KMS-11 (cell line): ENCODE measurements around the gene ITGB4.

Experiments
- H2AFZ ChIP-seq: fragments of 200-600 bp; sonication (generic); 2 replicates; pipeline ENCODE4 v1.6.1; 2016; ENCODE audit warnings: antibody characterized with exemption, mixed run types, low read depth
- H3K27ac ChIP-seq: fragments of 200-600 bp; sonication (generic); 2 replicates; pipeline ENCODE4 v1.6.1; 2016; ENCODE audit warnings: mild to moderate bottlenecking, mixed run types
- H3K27me3 ChIP-seq: fragments of 200-600 bp; sonication (generic); 2 replicates; pipeline ENCODE4 v1.6.1; 2017; ENCODE audit warnings: mild to moderate bottlenecking, low read depth, mixed run types, moderate library complexity; ENCODE audit not compliant: insufficient read depth
- H3K36me3 ChIP-seq: fragments of 200-600 bp; sonication (generic); 2 replicates; pipeline ENCODE4 v1.6.1; 2017; ENCODE audit warnings: mild to moderate bottlenecking, mixed run types; ENCODE audit not compliant: insufficient read depth
- H3K4me1 ChIP-seq: fragments of 200-600 bp; sonication (generic); 2 replicates; pipeline ENCODE4 v1.6.1; 2016; ENCODE audit warnings: mild to moderate bottlenecking, low read depth, mixed run types; ENCODE audit not compliant: poor library complexity, severe bottlenecking
- H3K4me2 ChIP-seq: fragments of 200-600 bp; sonication (generic); 2 replicates; pipeline ENCODE4 v1.7.0; 2016; ENCODE audit warnings: mild to moderate bottlenecking, mixed run types
- H3K4me3 ChIP-seq: fragments of 200-600 bp; sonication (generic); IDR thresholded peaks from 2 replicates; pipeline ENCODE4 v1.6.1; 2017; ENCODE audit warnings: low read depth, low read length, mixed read lengths; ENCODE audit not compliant: insufficient read depth
- H3K79me2 ChIP-seq: fragments of 200-600 bp; sonication (generic); 2 replicates; pipeline ENCODE4 v1.6.1; 2016; ENCODE audit warnings: low read depth, mixed run types; ENCODE audit not compliant: insufficient read depth
- H3K9ac ChIP-seq: fragments of 200-600 bp; sonication (generic); 2 replicates; pipeline ENCODE4 v1.6.1; 2016; ENCODE audit warnings: mild to moderate bottlenecking, mixed run types
- H4K20me1 ChIP-seq: fragments of 200-600 bp; sonication (generic); 2 replicates; pipeline ENCODE4 v1.6.1; 2016; ENCODE audit warnings: mild to moderate bottlenecking, mixed run types; ENCODE audit not compliant: insufficient read depth
- TF ChIP-seq, protein P1 (sequence below): fragments of 200-600 bp; sonication (generic); conservative IDR thresholded peaks from 2 replicates; pipeline ENCODE4 v1.6.1; 2017; ENCODE audit warnings: low read depth, mild to moderate bottlenecking, antibody characterized with exemption, low read length, moderate library complexity, mixed read lengths

Gene ITGB4

DNA sequence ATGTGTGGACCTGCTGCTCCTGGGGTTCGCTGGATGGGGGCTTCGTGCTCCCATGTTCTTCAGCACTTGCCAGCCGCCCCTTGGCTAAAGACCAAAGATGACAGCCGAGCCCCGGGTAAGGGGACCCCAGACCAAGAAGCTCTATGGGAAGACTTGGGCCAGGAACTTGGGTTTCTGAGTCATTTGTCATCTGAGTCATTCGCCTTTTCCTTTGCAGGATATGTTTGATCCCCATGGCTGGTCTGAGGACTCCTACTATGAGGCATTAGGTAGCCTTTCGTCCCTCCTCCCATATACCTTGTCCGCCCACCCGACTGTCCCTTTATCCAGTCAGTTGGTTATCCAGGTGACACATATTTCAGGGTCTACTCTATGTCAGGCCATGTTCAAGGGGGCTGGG, 17.7 kb upstream of the ITGB4 start:
- peaks cover 7% of the 10 kb centered on the region; the same call in 1 of the 2 replicates for H3K36me3 ChIP-seq
- no peak overlapping the region for H3K27ac ChIP-seq

DNA sequence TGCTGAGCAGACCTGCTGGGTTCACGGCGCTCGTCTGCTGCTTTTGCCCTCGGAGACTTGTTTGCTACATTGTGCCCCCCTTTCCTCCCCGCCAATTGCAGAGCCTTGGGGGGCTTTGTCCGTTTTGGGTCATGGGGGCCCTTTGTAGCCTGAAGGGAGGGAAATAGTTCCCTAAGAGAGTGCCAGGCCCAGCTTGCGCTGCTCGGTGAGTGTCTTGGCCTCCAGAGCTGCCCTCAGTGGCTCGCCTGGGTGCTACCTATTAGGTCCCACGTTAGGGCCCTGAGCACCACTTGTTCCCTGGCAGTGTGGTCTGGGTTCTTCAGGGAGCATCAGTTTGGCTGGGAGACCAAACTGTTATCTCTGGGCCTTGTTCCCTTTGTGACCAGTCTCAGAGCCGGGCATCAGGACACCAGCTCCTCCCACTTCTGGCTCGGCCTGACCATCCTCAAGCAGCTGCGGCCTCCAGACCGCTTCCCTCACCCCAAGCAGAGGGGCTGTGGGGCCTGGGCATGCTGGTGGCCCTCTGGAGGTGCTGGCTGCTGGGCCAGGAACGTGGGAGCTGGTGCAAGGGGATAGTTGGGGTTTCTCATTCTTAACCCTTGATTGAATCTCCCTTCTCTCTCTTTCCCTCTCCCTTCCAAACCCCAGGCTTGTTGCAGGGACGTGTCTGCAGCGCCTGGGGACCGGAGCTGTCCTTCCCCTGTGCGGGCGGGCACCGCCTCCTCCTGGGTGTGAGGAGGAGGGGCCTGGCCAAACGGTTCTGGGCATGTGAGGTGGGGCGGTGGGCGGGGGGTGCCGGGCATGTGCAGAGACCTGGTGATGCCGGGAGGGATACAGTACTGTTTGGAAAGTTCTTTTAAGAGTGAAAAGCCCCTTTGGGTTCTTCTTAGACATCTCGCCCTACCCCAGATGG, 16.0 kb upstream of the ITGB4 start:
- Histone ChIP-seq H3K4me2 (no peak overlapping the region), H3K27ac (no peak overlapping the region), H2AFZ (no peak overlapping the region), H3K79me2 (no peaks in the 10 kb centered on the region), H3K27me3 (no peaks in the 10 kb centered on the region), H3K9ac (no peak overlapping the region), H3K4me3 (no peak overlapping the region), H3K36me3 (peaks cover under 1% of the 10 kb centered on the region; the same call in 1 of the 2 replicates), H3K4me1 (no peaks in the 10 kb centered on the region), H4K20me1 (no peaks in the 10 kb centered on the region)
- TF ChIP-seq, protein P1, sequence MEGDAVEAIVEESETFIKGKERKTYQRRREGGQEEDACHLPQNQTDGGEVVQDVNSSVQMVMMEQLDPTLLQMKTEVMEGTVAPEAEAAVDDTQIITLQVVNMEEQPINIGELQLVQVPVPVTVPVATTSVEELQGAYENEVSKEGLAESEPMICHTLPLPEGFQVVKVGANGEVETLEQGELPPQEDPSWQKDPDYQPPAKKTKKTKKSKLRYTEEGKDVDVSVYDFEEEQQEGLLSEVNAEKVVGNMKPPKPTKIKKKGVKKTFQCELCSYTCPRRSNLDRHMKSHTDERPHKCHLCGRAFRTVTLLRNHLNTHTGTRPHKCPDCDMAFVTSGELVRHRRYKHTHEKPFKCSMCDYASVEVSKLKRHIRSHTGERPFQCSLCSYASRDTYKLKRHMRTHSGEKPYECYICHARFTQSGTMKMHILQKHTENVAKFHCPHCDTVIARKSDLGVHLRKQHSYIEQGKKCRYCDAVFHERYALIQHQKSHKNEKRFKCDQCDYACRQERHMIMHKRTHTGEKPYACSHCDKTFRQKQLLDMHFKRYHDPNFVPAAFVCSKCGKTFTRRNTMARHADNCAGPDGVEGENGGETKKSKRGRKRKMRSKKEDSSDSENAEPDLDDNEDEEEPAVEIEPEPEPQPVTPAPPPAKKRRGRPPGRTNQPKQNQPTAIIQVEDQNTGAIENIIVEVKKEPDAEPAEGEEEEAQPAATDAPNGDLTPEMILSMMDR = no peak

More for the DNA sequence above, 17.7 kb upstream of the ITGB4 start:
- H3K9ac ChIP-seq = no peak overlapping the region
- H3K27me3 ChIP-seq = no peaks in the 10 kb centered on the region
- TF ChIP-seq, protein P1 = no peak
- no peak overlapping the region for H3K4me3 ChIP-seq
- no peak overlapping the region for H2AFZ ChIP-seq
- no peaks in the 10 kb centered on the region for H3K4me1 ChIP-seq
- H3K4me2 ChIP-seq = no peak overlapping the region
- no peaks in the 10 kb centered on the region for H3K79me2 ChIP-seq
- no peaks in the 10 kb centered on the region; the same call in 1 of the 2 replicates for H4K20me1 ChIP-seq

DNA sequence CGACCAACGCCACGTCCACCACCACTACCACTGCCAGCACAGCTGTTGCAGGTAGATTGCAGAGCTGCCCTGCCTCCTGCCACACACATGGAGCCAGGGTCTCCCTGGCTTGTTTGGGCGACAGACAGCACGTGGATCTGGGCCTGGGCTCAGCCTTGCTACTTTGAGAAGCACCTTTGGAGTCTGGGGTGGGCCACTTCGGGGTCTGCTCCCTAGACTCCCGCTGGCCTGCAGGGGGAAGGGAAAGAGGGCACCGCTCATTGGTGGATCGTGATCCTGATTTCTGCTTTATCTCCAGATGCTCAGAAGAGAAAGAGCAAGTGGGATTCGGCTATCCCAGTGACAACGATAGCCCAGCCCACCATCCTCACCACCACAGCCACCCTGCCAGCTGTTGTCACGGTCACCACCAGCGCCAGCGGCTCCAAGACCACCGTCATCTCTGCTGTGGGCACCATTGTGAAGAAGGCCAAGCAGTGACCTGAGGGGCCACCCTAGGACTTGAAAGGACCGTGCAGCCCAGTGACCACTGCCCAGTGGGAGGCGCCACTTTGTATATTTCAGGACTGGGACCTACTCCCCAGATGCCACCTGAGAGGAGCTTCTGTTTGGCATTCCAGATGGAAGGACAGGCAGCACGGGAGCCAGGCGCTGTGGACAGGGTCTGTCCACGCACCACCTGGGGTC, 15.1 kb upstream of the ITGB4 start:
- Histone ChIP-seq H3K4me1 (no peaks in the 10 kb centered on the region), H3K79me2 (no peaks in the 10 kb centered on the region), H3K4me2 (no peak overlapping the region), H3K27ac (no peak overlapping the region), H4K20me1 (no peaks in the 10 kb centered on the region), H3K4me3 (no peak overlapping the region), H3K27me3 (peaks cover 3% of the 10 kb centered on the region; the same call in 1 of the 2 replicates), H3K36me3 (no peaks in the 10 kb centered on the region; the same call in 1 of the 2 replicates), H2AFZ (no peak overlapping the region), H3K9ac (no peak overlapping the region)
- TF ChIP-seq, protein P1 = no peak

DNA sequence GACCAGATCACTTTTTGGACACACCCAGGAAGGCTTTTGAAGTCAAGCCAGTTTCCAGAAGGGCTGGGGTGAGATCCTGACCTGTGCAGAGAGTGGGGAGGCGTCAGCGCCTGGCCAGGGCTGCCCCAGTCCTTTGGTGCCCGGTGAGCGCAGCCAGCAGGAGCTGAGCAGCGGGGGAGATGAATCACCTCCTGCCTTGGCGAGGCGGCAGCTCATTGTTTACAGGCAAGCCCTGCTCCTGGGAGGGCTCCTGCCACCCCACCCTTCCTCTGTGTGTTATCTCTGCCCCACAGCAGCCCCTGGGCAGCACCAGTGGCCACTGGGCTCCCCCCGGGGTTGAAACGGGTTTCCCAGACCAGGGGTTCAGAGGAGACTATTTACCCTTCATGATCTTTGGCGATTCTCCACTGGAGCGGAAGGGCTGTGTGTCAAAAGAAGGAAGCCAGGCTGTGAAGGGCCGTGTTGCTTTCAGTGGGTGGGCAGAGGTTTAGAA, 14.1 kb upstream of the ITGB4 start:
- no peaks in the 10 kb centered on the region; the same call in 1 of the 2 replicates for H3K36me3 ChIP-seq
- H3K27me3 ChIP-seq = peaks cover 9% of the 10 kb centered on the region; the same call in 1 of the 2 replicates
- no peaks in the 10 kb centered on the region for H3K4me1 ChIP-seq
- no peak overlapping the region for H3K27ac ChIP-seq
- TF ChIP-seq, protein P1 = no peak
- no peaks in the 10 kb centered on the region for H4K20me1 ChIP-seq
- no peak overlapping the region for H3K4me3 ChIP-seq
- no peak overlapping the region for H3K9ac ChIP-seq
- H3K4me2 ChIP-seq = no peak overlapping the region
- no peak overlapping the region for H2AFZ ChIP-seq
- H3K79me2 ChIP-seq = no peaks in the 10 kb centered on the region
